Stimulated activated CD8-positive, alpha-beta memory T cell treated with anti-CD3 and anti-CD28 coated beads, Interleukin-7, amount 100 ng/mL, for 1 hour (primary cell): ENCODE measurements around the gene TMEM126B.
A peak's percentile ranks its signal among the peaks of the same experiment; 100 is the strongest.

Experiments used
- DNase-seq, 2 donors: peaks; one replicate each; pipeline ENCODE4 v3.0.0-alpha.2; 2020; ENCODE audit warnings: low read depth in 2 of 2

TMEM126B gene

DNA sequence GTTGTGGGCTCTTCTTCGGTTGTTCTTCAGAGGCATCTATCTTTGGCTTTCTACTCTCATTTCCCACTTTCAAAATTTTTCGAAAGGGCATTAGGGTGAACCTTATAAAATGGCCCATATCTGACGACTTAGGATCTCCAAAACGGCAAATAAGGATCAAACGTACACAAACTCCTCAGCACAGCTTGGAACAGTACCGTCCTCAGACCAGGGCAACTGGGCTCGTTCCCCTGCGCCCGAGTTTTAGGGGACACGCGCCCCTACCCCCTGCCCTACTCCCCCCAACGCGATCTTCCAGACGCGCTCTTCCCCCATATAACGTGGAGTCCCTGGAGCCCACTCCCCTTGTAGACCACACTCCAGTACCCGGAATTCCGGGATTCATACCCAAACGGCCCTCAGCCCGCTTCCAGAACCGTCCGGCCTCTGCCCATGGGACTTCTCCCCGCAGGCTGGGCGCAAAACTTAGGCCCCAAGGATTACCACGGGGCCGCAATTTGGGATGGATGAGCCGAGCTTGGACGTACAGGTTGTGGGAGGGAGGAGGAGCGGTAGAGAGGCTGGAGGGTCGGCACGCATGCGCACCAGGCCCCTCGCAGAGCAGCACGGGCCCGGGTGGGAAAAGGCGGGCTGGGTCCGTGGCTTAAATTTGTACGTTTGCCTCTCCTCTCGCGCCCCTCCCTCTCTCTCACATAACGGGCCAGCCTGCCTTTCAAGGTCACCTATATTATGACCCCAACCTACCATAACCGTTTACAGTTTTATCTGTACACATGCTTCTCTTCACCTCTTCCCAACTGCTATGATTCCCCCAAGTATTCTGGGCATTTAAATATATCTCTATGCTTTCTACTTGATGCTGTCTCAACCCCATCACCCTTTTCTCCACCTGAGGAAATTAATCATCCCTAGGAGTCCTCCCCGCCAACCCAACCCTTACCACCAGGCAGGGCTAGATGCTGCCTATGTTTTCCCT is 54.2 kb downstream of the TMEM126B start:
- DNase-seq, result peak; percentile 18 to 31

DNA sequence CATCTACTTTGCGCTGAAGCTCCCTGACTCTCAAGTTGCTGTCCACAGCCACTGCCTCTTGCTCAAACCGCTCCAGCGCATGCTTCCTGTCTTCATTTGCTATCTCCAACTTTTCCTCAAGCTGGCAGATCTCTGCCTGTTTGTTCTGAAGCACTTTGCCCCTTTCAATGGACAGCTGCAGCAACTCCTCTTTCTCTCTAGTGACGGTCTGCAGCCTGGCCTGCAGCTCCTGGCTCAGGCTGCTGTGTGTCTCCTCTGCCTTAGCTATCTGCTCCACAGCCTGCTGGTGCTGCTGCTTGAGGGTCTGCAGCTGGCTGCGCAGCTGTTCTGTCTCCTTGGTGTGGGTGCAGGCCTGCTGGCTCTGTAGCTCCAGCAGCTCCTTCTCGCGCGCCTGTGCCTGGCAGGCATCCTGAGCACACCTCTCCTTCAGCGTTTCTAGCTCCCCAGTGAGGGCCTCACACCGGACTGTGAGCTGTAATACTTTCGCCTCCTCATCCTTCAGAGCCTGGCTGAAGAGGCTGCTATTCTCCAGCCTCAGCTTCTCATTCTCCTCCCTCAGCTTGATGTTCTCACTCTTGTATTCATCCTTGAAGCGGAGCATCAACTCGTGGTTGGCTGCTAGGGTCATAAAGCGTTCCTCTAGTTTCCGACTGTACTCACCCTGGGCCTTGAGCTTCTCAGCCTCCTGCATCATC is 56.9 kb downstream of the TMEM126B start:
- no peak for DNase-seq

DNA sequence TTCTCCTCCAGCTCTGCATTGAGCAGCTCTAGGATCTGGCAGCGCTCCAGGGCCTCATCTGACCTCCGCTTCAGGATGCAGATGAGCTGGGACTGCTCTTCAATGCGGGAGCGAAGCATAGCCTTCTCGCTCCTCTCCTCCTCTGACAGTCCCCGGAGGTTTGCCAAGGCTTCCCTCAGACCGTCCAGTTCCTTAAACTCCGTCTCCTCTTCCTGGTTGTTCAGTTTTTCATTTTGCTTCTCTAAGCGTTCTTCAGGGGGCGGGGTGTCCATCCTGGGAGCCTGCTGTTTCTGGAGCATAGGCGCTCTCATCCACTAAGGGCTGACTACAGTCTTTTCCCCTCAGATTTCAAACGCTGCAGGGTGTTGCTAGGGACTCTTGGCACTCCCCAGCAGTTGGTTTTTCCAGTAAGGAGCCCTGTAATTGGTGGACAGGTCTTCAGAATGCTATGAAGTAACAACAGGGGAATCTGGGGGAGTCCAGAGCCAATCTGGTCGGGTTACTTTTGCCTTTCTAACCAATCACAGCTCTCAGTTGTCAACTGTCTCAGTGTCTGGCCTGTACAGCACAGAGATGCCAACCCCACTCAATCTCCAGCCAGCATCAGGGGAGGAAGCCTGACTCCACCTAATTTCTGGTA is 57.5 kb downstream of the TMEM126B start, which contains the start of gene CCDC89:
Gene CCDC89, minus strand, starts transcription at position 376 of the 640 bp plus-strand sequence. Its CDS starts 65 bp downstream, at position 311.
- no peak for DNase-seq
